SHP77 (cell line): ENCODE measurements around the gene TLR7.

Experiments used
- DNase-seq, 2 experiments: peaks; one replicate each; lab custom pipeline; 2025; lab: John Stamatoyannopoulos, UW

Gene TLR7

DNA sequence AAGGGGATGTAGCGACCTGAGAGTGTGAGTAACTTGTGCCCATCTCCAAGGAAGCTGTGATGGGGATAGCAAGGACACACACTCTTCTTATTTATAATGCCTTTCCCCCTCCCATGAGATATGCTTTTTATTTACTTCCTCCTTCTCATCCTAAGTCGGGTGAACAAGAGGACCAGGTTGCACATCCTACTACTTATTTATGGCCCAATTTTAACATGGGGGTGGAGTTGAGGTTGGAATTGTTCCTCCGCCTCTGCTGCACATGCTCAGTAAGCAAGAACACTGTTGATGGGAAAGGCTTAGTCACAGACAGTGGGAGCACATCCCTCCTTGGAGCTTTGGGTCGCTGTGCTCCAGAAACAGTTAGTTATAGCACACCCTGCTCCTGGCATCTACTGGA, 24.3 kb downstream of the TLR7 start:
- no peak for DNase-seq

DNA sequence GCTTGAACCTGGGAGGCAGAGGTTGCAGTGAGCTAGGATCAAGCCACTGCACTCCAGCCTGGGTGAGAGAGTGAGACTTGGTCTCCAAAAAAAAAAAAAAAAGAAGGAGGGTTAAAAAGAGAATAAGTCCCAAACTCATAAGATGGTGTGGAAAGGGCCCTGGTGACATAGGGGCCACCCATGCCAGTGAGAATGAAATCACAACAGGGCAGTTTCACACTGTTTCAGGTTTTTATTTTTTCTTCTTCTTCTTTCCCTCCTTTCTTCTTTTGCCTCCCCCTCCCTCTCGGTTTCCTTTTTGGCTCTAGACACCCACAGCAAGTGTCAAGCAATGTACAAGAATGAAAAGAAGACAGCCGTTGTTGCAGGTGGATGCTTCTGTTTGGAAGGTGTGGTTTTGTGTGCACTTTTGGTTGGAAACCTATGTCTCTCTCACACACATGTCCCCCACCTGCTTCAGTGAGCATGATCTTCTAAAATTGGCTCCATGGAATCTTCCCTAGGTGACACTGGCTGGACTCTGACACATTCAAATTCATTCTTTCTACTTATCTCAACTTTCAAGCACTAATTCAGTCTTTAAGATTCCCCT, 25.1 kb downstream of the TLR7 start:
- DNase-seq = no peak

DNA sequence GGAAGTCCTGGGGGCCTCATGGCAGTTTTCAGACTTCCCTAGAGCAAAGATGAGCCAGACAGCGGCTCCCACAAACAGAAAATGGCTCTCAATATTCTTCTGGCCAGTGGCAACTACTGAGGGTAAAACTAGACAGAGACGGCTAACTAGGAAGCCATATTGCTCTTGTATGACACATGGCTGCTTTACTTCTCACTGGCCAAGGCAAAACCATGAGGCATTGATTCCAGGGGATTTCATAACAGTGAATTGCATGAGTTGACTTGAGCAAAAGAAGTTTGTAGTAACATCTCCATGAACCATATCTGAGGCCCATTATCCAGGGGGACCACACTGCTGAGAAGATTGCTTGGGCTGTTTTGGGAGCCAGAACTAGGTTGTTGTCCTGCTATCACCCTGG, 25.8 kb downstream of the TLR7 start:
- no peak for DNase-seq

DNA sequence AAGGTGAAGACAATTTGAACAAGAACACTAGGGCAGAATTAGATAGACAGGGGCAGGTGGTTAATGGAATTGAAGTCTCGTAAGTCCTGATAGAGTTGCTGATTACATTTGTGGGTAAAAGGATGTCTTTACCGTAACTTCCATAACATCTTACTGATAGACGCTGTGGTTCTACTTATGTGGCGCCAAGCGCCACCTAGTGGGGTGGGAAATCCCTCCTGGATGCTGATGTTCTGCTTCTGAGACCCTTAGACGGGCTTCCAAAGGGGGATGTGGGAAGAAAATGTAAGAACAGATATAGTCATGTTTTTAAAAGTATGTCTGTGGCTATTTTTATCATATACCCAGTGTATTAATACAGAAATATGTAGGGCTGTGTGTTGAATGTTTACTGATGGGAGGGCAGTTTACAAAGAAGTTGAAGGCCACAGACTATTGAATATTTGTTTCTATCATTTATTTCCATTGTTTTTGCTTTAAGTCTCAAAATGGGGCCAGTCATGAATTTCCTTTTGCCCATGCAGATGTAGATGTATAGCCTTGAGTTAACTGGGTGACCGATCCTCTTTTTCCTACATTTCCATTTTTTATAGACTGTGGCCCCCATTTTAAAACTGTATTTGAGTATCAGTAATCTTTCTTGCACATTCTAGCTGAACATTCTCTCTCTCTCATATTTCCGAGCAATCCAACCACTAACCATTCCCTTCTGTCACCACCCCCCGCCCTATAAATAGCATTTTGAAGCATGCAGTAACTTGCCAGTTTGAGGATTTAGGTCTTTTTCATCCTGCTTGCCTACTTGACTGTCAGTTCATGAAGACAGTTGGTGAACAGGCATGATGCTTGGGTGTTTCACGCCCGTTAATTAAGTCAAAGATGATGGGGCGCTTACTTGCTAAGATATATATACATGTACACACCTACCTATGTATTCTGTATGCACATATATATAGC, 27.5 kb downstream of the TLR7 start:
- DNase-seq = peak in 1 of 2 experiments; percentile 12

DNA sequence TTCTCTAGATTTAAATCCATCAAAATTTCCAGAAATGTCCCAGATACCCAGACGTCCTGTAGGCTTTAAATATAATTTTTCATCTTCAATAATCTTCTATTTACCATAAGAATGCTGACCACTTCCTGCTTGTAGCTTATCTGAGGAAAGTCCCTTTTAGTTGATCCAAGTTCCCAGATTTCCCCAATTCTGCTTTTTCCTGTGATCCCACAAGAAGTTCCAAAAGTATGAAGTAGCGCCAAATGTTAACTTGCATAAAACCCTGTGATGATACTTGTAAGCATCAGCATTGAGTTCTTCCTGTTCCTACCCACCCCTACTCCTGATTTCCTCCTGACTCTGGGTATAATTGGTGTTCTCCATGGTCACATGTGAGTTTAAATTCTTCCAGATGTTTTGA, 29.0 kb downstream of the TLR7 start:
- no peak for DNase-seq

DNA sequence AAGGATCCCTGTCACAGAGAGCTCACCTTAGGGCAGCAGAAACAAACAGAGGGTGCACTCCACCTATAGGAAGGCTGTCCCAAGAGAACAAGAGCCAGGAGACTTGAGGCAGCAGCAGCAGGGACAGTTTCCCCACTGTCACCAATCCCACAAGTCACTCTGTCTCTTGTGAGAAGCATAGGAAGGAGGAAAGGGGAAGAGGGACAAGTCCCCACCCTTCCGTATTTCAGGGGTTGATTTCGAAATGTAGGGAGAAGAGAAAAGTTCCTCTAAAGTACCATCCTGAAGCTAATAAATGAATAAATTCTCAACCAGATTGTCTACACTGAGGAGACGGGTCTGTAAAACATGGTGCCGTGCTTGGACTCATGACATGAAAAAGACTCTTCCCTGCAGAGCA, 30.1 kb downstream of the TLR7 start:
- DNase-seq = no peak

DNA sequence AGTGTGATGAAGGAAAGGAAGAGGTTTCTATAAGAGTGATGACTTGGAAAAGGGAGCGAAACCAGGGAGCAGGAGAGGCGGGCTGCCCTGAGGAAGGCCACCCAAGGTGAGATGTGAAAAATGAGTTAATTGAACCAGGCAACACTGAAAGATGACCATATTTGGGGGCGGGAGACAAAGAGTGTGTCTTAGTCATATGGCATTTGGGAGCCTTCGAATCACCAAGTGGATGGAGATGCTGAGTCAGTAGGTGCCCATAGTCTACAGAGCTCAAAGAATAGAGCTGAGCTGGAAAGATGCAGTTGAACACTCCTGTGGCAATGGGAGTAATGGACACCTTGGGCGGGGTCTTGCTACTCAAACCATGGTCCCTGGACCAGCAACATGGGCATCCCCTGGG, 31.2 kb downstream of the TLR7 start:
- DNase-seq = no peak

DNA sequence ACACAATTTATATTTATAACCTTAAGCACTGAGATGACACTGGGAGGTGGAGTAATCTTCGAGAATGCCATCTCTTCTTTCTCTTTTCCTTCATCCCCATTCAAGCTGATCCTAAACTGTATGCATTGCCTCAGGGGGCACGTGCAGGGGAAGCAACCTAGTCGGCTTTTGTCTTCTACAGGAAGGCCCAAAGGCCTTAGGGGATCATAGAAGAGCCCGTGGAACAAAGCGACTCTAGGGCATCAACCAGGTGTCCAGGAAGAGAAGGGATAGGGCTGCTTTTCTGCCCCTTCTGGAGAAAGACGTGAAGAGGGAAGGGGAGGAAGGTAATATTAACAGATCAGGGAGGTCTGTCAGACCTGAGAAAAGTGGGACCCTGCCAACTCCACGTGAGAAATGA, 32.6 kb downstream of the TLR7 start:
- DNase-seq = no peak

DNA sequence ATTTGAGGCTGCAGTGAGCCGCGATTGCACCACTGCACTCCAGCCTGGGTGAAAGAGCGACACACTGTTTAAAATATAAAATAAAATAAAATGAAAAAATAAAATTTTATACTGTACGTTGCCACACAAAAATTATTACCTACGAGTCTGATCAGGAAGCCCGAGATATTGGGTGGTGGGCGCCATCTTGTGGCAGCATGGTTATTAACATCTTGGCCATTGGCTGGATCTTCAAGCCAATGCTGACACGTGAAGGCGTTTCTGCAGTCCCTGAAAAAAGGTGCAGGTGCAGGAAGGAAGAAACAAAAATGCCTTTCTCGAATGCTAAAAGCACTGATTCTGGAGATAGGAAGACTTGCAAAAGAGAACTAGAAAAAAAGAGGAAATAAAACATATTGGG, 34.6 kb downstream of the TLR7 start:
- DNase-seq = peak; percentile 3 to 28

DNA sequence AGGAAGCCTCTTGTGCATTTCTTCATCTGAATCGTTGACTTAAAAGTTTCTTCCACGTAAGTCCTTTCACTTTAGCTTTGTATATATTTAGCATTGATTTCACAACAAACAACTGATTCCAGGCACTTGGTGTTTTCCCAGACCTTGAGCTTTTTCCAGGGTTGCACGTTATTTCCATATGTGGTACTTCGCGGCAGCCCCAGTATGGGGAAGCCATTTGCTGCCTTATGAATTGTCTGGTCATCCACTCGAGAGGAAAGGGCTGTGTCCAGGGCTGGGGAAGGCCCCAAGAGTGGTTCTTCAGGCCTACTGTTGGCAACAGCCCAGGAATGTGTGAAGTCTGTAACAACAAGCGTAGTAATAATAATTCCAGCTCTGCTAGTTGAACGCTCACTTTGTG, 36.8 kb downstream of the TLR7 start:
- no peak for DNase-seq

DNA sequence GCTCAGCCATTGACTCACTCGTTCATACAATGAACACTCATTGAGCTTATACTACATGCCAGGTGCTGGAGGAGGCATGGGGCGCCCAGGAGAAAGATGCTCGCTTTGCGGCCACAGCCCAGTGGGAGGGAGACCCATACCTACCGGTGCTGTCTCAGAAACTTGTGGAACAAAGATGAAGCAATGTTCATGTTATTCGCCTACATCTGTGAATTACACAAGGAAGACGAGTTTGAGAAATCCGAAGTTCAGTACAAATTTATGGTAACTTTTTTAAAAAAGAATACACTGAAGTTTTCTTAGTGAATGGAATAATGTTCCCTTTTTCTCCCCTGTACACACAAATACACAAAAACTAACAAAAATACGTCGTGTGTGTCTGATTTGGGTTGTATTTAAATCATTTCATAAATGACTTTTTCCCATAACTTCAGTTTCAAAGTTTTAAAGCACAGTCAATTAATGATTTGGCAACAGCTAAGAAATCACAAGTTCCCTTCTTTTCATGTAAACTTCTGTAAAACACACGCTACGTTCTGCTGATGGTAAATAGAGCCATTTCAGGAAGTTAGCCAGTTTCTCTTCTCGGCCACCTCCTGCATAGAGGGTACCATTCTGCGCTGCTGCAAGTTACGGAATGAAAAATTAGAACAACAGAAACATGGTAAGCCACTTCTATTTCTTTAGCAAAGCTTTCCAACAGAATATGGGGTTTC, 39.3 kb downstream of the TLR7 start, which contains the start of gene TLR8:
TLR8 (plus strand) TSS at position 575 of the 716 bp plus-strand sequence; CDS start at position 662, 87 bp downstream.
- no peak for DNase-seq

DNA sequence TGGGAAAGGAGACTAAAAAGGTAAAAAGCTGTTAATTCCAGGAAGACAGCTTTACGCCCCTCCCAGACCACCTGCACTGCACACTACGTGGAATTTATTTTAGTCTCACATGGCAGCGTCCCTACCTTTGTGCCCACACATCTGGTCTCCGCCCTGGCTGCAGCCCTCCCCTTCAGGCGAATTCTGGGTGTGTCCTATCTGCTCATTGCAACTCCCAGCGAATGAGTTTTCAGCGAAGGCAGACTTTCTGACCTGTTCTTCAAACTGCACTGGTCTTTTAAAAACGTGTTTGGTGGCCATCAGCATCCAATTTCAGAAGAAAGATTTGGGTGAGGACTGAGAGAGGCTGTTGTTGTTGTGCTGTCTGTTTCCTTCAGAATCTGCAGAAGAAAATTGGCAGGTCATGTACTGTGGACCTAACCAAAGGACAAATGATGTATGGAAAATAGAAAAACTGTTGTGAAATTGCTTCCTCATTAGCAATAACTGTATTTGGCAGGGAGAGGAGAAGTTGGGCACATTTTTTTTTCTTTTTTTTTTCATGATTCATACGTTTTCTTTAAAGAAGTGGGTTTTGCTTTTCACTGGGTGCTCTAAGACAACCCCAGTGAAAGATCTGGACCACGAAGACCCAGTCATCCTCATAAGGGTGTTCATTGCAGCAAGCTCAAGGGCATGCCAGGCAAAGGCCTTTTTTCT, 43.7 kb downstream of the TLR7 start:
- no peak for DNase-seq

DNA sequence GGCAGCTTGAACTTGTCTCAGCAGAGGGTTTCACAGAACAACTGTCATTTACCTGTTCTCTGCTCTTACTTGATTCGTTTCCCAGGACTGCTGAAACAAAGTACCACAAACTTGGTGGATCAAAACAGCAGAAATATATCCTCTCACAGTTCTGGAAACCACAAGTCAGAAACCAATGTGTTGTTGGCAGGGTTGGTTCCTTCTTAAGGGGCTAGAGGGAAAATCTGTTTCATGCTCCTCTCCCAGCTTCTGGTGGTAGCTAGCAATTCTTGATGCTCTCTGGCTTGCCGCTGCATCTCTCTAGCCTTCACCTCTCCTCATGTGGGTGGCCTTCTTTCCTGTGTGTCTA, 44.2 kb downstream of the TLR7 start:
- no peak for DNase-seq

DNA sequence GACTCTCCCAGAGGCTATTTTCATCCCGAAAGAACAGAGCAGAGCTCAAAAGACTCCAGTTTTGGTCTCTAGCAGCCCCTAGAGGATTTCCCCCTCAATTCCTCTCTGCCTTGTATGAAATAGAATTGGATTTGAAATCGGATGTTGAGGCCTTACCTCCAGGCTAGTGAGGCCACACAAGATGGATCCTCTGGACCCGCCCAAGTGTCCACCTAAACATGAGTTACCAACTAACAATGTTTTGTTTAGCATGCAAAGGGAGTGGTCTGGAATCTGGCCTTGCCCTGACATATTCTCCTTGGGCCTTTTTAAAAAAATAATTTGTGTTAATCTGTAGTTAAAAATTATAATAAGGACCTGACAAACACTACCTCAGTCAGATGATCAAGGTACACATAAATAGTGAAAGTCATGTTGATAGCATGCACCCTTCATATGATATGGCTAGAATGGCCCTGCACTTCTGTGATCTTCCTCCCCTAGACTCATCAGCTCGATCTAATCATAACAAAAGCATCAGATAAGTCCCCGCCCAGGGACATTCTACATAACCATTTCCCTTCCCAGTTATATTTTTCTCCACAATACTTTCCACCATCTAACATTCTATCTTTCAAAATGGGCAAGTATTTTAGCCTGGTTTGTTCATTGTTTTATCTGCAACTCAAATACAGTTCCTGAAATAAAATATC, 46.1 kb downstream of the TLR7 start:
- DNase-seq = no peak

DNA sequence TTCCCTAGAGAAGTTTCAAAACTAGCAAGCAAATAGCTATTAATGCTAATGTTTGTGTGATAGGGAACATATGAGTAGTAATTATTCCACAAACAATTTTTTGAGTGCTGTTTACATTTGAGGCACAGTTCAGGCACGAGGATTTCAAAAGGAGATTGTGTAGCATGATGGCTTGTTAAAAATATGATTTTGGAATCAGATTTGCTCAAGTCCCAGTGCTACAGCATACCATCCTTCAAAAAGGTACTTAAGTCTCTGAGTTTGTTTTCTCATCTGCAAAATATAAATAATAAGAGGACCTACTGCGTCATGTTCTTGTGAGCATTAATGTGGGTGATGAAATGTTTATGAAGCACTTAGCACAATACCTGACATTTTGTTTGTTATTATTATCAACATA, 50.9 kb downstream of the TLR7 start:
- DNase-seq = peak; percentile 3 to 19

DNA sequence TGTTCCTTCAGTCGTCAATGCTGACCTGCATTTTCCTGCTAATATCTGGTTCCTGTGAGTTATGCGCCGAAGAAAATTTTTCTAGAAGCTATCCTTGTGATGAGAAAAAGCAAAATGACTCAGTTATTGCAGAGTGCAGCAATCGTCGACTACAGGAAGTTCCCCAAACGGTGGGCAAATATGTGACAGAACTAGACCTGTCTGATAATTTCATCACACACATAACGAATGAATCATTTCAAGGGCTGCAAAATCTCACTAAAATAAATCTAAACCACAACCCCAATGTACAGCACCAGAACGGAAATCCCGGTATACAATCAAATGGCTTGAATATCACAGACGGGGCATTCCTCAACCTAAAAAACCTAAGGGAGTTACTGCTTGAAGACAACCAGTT, 52.2 kb downstream of the TLR7 start:
- DNase-seq = no peak

DNA sequence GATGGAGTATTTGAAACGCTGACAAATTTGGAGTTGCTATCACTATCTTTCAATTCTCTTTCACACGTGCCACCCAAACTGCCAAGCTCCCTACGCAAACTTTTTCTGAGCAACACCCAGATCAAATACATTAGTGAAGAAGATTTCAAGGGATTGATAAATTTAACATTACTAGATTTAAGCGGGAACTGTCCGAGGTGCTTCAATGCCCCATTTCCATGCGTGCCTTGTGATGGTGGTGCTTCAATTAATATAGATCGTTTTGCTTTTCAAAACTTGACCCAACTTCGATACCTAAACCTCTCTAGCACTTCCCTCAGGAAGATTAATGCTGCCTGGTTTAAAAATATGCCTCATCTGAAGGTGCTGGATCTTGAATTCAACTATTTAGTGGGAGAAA, 52.7 kb downstream of the TLR7 start:
- no peak for DNase-seq

DNA sequence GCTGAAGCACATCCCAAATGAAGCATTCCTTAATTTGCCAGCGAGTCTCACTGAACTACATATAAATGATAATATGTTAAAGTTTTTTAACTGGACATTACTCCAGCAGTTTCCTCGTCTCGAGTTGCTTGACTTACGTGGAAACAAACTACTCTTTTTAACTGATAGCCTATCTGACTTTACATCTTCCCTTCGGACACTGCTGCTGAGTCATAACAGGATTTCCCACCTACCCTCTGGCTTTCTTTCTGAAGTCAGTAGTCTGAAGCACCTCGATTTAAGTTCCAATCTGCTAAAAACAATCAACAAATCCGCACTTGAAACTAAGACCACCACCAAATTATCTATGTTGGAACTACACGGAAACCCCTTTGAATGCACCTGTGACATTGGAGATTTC, 54.1 kb downstream of the TLR7 start:
- no peak for DNase-seq

DNA sequence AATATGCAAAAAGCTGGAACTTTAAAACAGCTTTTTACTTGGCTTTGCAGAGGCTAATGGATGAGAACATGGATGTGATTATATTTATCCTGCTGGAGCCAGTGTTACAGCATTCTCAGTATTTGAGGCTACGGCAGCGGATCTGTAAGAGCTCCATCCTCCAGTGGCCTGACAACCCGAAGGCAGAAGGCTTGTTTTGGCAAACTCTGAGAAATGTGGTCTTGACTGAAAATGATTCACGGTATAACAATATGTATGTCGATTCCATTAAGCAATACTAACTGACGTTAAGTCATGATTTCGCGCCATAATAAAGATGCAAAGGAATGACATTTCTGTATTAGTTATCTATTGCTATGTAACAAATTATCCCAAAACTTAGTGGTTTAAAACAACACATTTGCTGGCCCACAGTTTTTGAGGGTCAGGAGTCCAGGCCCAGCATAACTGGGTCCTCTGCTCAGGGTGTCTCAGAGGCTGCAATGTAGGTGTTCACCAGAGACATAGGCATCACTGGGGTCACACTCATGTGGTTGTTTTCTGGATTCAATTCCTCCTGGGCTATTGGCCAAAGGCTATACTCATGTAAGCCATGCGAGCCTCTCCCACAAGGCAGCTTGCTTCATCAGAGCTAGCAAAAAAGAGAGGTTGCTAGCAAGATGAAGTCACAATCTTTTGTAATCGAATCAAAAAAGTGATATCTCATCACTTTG, 55.2 kb downstream of the TLR7 start:
- DNase-seq = no peak

DNA sequence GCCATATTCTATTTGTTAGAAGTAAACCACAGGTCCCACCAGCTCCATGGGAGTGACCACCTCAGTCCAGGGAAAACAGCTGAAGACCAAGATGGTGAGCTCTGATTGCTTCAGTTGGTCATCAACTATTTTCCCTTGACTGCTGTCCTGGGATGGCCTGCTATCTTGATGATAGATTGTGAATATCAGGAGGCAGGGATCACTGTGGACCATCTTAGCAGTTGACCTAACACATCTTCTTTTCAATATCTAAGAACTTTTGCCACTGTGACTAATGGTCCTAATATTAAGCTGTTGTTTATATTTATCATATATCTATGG, 55.7 kb downstream of the TLR7 start:
- DNase-seq = no peak

DNA sequence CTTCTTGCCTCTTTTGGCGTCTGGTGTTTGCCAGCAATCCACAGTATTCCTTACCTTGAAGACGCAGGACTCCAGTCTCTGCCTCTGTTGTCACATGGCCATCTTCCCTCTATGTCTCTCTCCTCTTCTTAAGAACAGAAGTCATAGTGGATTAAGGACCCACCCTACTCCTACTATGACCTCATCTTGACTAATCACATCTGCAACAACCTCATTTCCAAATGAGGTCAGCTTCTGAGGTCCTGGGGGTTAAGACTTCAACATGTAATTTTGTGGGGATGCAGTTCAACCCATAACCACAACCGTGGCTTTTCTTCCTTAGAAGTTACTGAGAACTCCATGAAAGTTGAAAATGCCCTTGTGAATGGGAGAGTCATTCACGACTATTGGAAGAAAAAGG, 62.8 kb downstream of the TLR7 start:
- DNase-seq = no peak
